Measurements from ENCODE around the gene LSM10.

The LSM10 gene

GRCh38 chr1:36367066-36367465 lies 30.6 kb downstream of the LSM10 start:
- Histone ChIP-seq H3K14ac (ENCODE audit: low read length) (no peak overlapping the region), H3K18ac (ENCODE audit: low read length) (no peak overlapping the region), H3K23ac (ENCODE audit: low read length) (no peak overlapping the region), H3K27me3 (ENCODE audit: insufficient read depth, low read length) (no peaks in the 10 kb centered on the region), H3K79me2 (ENCODE audit: control insufficient read depth, insufficient read depth, low read length, poor library complexity) (no peaks in the 10 kb centered on the region), H4K8ac (ENCODE audit: low read depth, low read length) (no peak overlapping the region), H4K12ac (ENCODE audit: low read depth, low read length) (no peak overlapping the region), H2BK120ac (ENCODE audit: insufficient read depth, low read length, poor library complexity) (no peak overlapping the region), H2BK5ac (ENCODE audit: low read depth, low read length, poor library complexity) (no peak overlapping the region), H2AK5ac (ENCODE audit: low read length) (no peak overlapping the region), H3K9ac (ENCODE audit: low read length) (no peak overlapping the region), H3K4me3 (ENCODE audit: low read depth, low read length) (no peak overlapping the region), H3K4me1 (ENCODE audit: control insufficient read depth in 1 of 2, insufficient read depth in 2 of 2, low read length in 2 of 2) (peaks cover 1% of the 10 kb centered on the region in 2 experiments), H3K79me1 (ENCODE audit: low read length) (no peaks in the 10 kb centered on the region), H4K91ac (ENCODE audit: low read depth, low read length) (no peak overlapping the region), H2AFZ (ENCODE audit: insufficient read depth, low read length, poor library complexity) (no peak overlapping the region), H2BK12ac (ENCODE audit: low read length) (no peak overlapping the region), H3K4ac (ENCODE audit: low read depth, low read length) (peak overlapping the region; percentile 12), H3K27ac (ENCODE audit: low read depth, low read length) (no peak overlapping the region), H3K4me2 (ENCODE audit: low read length) (no peak overlapping the region), H3K36me3 (ENCODE audit: control insufficient read depth in 1 of 2, insufficient read depth in 2 of 2, low read length in 2 of 2) (peaks cover 25 to 26% of the 10 kb centered on the region in 2 experiments), H3K9me3 (ENCODE audit: insufficient read depth, low read depth, low read length) (no peaks in the 10 kb centered on the region)
- no peak for DNase-seq
- no CpG with 5 or more reads among the region's 5 CpGs for WGBS (ENCODE audit: extremely low coverage, insufficient coverage, insufficient read length)

DNA sequence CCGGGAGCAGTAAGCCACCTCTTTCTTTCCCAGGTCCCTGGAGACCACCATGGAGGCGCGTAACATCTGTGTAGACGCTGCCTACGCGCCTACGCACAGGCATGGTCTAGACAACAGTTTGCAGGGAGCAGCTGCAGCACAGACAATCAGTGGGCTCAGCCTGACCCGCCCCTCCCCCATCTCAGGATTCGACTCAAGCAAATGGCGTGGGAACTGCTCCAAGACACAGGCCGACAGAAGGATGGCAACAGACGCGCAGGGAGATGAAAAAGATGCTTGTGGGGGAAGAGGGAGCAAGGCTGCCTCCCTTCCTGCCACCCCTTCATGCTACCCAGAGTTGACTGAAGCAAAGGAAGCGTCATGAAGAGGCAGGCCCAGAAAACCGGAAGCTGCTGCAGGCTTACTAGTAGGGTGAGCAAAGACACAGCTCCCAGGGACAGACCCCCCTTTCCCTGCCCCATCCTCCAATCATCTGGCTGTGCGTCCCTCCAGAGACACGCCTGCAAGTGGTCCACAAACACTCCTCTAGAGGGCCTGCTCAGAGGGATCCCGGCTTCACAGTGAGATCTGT lies 31.5 kb downstream of the LSM10 start:
- WGBS (ENCODE audit: extremely low coverage, insufficient coverage, insufficient read length) = no CpG with 5 or more reads among the region's 18 CpGs

DNA sequence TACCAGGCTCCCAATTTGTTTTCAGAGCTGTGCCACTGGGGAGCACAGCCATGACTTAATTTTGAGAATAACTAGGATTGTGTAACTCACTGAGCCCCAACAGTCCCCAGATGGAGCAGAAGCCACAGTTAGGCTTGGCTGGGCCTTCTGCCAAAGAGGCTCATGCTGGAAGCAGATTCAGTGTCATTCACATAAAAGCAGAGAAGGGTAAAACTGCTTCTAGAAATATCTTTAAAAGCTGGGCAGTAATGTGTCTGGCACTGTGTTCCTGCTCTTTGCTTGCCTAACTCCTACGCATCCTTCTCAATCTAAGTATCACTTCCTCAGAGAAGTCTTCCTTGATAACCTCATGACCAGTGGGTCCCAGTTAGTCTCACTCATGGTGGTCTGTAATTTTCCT lies 32.3 kb downstream of the LSM10 start:
- Histone ChIP-seq H2AK5ac (ENCODE audit: low read length) (no peak overlapping the region), H3K4ac (ENCODE audit: low read depth, low read length) (no peak overlapping the region), H3K79me2 (ENCODE audit: control insufficient read depth, insufficient read depth, low read length, poor library complexity) (no peaks in the 10 kb centered on the region), H3K9me3 (ENCODE audit: insufficient read depth, low read depth, low read length) (no peaks in the 10 kb centered on the region), H3K23ac (ENCODE audit: low read length) (no peak overlapping the region), H4K91ac (ENCODE audit: low read depth, low read length) (no peak overlapping the region), H2BK5ac (ENCODE audit: low read depth, low read length, poor library complexity) (no peak overlapping the region), H3K27me3 (ENCODE audit: insufficient read depth, low read length) (no peaks in the 10 kb centered on the region), H3K36me3 (ENCODE audit: control insufficient read depth in 1 of 2, insufficient read depth in 2 of 2, low read length in 2 of 2) (peaks cover 32 to 38% of the 10 kb centered on the region in 2 experiments), H3K18ac (ENCODE audit: low read length) (no peak overlapping the region), H2BK12ac (ENCODE audit: low read length) (no peak overlapping the region), H3K4me2 (ENCODE audit: low read length) (no peak overlapping the region), H3K14ac (ENCODE audit: low read length) (no peak overlapping the region), H2BK120ac (ENCODE audit: insufficient read depth, low read length, poor library complexity) (no peak overlapping the region), H3K4me3 (ENCODE audit: low read depth, low read length) (no peak overlapping the region), H4K8ac (ENCODE audit: low read depth, low read length) (no peak overlapping the region), H3K79me1 (ENCODE audit: low read length) (no peaks in the 10 kb centered on the region), H3K9ac (ENCODE audit: low read length) (no peak overlapping the region), H4K12ac (ENCODE audit: low read depth, low read length) (no peak overlapping the region), H3K27ac (ENCODE audit: low read depth, low read length) (no peak overlapping the region), H2AFZ (ENCODE audit: insufficient read depth, low read length, poor library complexity) (no peak overlapping the region), H3K4me1 (ENCODE audit: control insufficient read depth in 1 of 2, insufficient read depth in 2 of 2, low read length in 2 of 2) (no peaks in the 10 kb centered on the region)
- DNase-seq = no peak
- WGBS (ENCODE audit: extremely low coverage, insufficient coverage, insufficient read length) = no CpG with 5 or more reads among the region's 1 CpG

More for the DNA sequence above, 31.5 kb downstream of the LSM10 start:
- Histone ChIP-seq H4K91ac (ENCODE audit: low read depth, low read length) (no peak overlapping the region), H3K9ac (ENCODE audit: low read length) (no peak overlapping the region), H3K23ac (ENCODE audit: low read length) (no peak overlapping the region), H3K79me1 (ENCODE audit: low read length) (no peaks in the 10 kb centered on the region), H2BK5ac (ENCODE audit: low read depth, low read length, poor library complexity) (no peak overlapping the region), H3K27me3 (ENCODE audit: insufficient read depth, low read length) (no peaks in the 10 kb centered on the region), H2AFZ (ENCODE audit: insufficient read depth, low read length, poor library complexity) (no peak overlapping the region), H2AK5ac (ENCODE audit: low read length) (no peak overlapping the region), H3K27ac (ENCODE audit: low read depth, low read length) (no peak overlapping the region), H2BK12ac (ENCODE audit: low read length) (no peak overlapping the region), H3K4me3 (ENCODE audit: low read depth, low read length) (no peak overlapping the region), H2BK120ac (ENCODE audit: insufficient read depth, low read length, poor library complexity) (no peak overlapping the region), H3K79me2 (ENCODE audit: control insufficient read depth, insufficient read depth, low read length, poor library complexity) (no peaks in the 10 kb centered on the region), H4K12ac (ENCODE audit: low read depth, low read length) (no peak overlapping the region), H3K4ac (ENCODE audit: low read depth, low read length) (peak overlapping the region; percentile 10), H4K8ac (ENCODE audit: low read depth, low read length) (no peak overlapping the region), H3K18ac (ENCODE audit: low read length) (peak overlapping the region; percentile 22), H3K4me2 (ENCODE audit: low read length) (no peak overlapping the region), H3K36me3 (ENCODE audit: control insufficient read depth in 1 of 2, insufficient read depth in 2 of 2, low read length in 2 of 2) (peaks cover 26 to 32% of the 10 kb centered on the region in 2 experiments), H3K9me3 (ENCODE audit: insufficient read depth, low read depth, low read length) (no peaks in the 10 kb centered on the region), H3K14ac (ENCODE audit: low read length) (no peak overlapping the region), H3K4me1 (ENCODE audit: control insufficient read depth in 1 of 2, insufficient read depth in 2 of 2, low read length in 2 of 2) (no peaks in the 10 kb centered on the region)
- peak in 1 of 2 donors; percentile 12 for DNase-seq

GRCh38 chr1:36359911-36360550 lies 37.7 kb downstream of the LSM10 start:
- H3K79me1 ChIP-seq (ENCODE audit: low read length) = no peaks in the 10 kb centered on the region
- no peak overlapping the region for H2BK5ac ChIP-seq (ENCODE audit: low read depth, low read length, poor library complexity)
- no peak overlapping the region for H3K18ac ChIP-seq (ENCODE audit: low read length)
- H3K36me3 ChIP-seq (ENCODE audit: control insufficient read depth in 1 of 2, insufficient read depth in 2 of 2, low read length in 2 of 2) = peaks cover 37 to 60% of the 10 kb centered on the region in 2 experiments
- no peak overlapping the region for H3K4ac ChIP-seq (ENCODE audit: low read depth, low read length)
- H3K9ac ChIP-seq (ENCODE audit: low read length) = no peak overlapping the region
- H3K27ac ChIP-seq (ENCODE audit: low read depth, low read length) = no peak overlapping the region
- WGBS (ENCODE audit: extremely low coverage, insufficient coverage, insufficient read length) = no CpG with 5 or more reads among the region's 6 CpGs
- H2BK12ac ChIP-seq (ENCODE audit: low read length) = no peak overlapping the region
- H3K4me1 ChIP-seq (ENCODE audit: control insufficient read depth in 1 of 2, insufficient read depth in 2 of 2, low read length in 2 of 2) = no peaks in the 10 kb centered on the region
- no peak overlapping the region for H3K23ac ChIP-seq (ENCODE audit: low read length)
- no peaks in the 10 kb centered on the region for H3K27me3 ChIP-seq (ENCODE audit: insufficient read depth, low read length)
- no peaks in the 10 kb centered on the region for H3K79me2 ChIP-seq (ENCODE audit: control insufficient read depth, insufficient read depth, low read length, poor library complexity)
- H2BK120ac ChIP-seq (ENCODE audit: insufficient read depth, low read length, poor library complexity) = no peak overlapping the region
- H3K9me3 ChIP-seq (ENCODE audit: insufficient read depth, low read depth, low read length) = no peaks in the 10 kb centered on the region
- H4K12ac ChIP-seq (ENCODE audit: low read depth, low read length) = no peak overlapping the region
- no peak overlapping the region for H3K4me2 ChIP-seq (ENCODE audit: low read length)
- H4K8ac ChIP-seq (ENCODE audit: low read depth, low read length) = no peak overlapping the region
- DNase-seq = peak in 1 of 2 donors; percentile 16
- H2AK5ac ChIP-seq (ENCODE audit: low read length) = no peak overlapping the region
- H2AFZ ChIP-seq (ENCODE audit: insufficient read depth, low read length, poor library complexity) = no peak overlapping the region
- no peak overlapping the region for H3K4me3 ChIP-seq (ENCODE audit: low read depth, low read length)
- H3K14ac ChIP-seq (ENCODE audit: low read length) = no peak overlapping the region
- H4K91ac ChIP-seq (ENCODE audit: low read depth, low read length) = no peak overlapping the region
